Neural cell (in vitro differentiated cells): ENCODE data around the gene PLD4. TPM values are rescaled to one million over a fixed set of nuclear protein-coding genes. Genes with fewer than 3 reads are reported as not detected.

Source experiments
- H2AFZ ChIP-seq: fragments of 200-600, 300-800 bp; sonication (generic), shearing (Covaris generic); 2 replicates; pipeline ENCODE4 v1.6.0; 2014; ENCODE audit warnings: low read depth, mild to moderate bottlenecking, antibody characterized with exemption, low read length, moderate library complexity
- H3F3A ChIP-seq: fragments of 200-600 bp; shearing (Covaris generic); 2 replicates; pipeline ENCODE4 v1.6.1; 2016; ENCODE audit warnings: mild to moderate bottlenecking, moderate library complexity, mixed read lengths, antibody characterized with exemption, low read length; ENCODE audit not compliant: insufficient read depth, poor library complexity, severe bottlenecking
- H3K27ac ChIP-seq: fragments of 200-600, 300-800 bp; sonication (generic), shearing (Covaris generic); 2 replicates; pipeline ENCODE4 v1.5.1; 2014; ENCODE audit warnings: mild to moderate bottlenecking, low read length, moderate library complexity
- H3K27me3 ChIP-seq: fragments of 300-800, 200-600 bp; sonication (generic), shearing (Covaris generic); 2 replicates; pipeline ENCODE4 v1.6.0; 2014; ENCODE audit warnings: mild to moderate bottlenecking, low read depth, low read length, moderate library complexity; ENCODE audit not compliant: insufficient read depth
- H3K36me3 ChIP-seq: fragments of 300-800, 200-600 bp; sonication (generic), shearing (Covaris generic); 2 replicates; pipeline ENCODE4 v1.5.1; 2014; ENCODE audit warnings: mild to moderate bottlenecking, antibody characterized with exemption, low read length, moderate library complexity; ENCODE audit not compliant: insufficient read depth
- H3K4me2 ChIP-seq: fragments of 300-800, 200-600 bp; sonication (generic), shearing (Covaris generic); 2 replicates; pipeline ENCODE4 v1.6.0; 2014; ENCODE audit warnings: mild to moderate bottlenecking, low read length
- H3K4me3 ChIP-seq: fragments of 300-800, 200-600 bp; sonication (generic), shearing (Covaris generic); 2 replicates; pipeline ENCODE4 v1.5.1; 2014; ENCODE audit warnings: mild to moderate bottlenecking, low read length, moderate library complexity
- H3K79me2 ChIP-seq: fragments of 200-600 bp; shearing (Covaris generic); replicated peaks from 2 replicates; pipeline ENCODE4 v1.6.0; 2014; ENCODE audit warnings: mild to moderate bottlenecking, low read length, moderate library complexity; ENCODE audit not compliant: insufficient read depth
- H3K9ac ChIP-seq: fragments of 300-800, 200-600 bp; sonication (generic), shearing (Covaris generic); 2 replicates; pipeline ENCODE4 v1.6.1; 2016; ENCODE audit warnings: mild to moderate bottlenecking, low read length, mixed read lengths
- H3K9me2 ChIP-seq: fragments of 200-600 bp; shearing (Covaris generic); 2 replicates; pipeline ENCODE4 v1.6.1; 2016; ENCODE audit warnings: mild to moderate bottlenecking, low read length, mixed read lengths; ENCODE audit not compliant: insufficient read depth
- H3K9me3 ChIP-seq: fragments of 200-600, 300-800 bp; sonication (generic), shearing (Covaris generic); 2 replicates; pipeline ENCODE4 v1.6.1; 2016; ENCODE audit warnings: mild to moderate bottlenecking, mixed run types, low read length, moderate library complexity, mixed read lengths
- H4K20me1 ChIP-seq: fragments of 200-600 bp; shearing (Covaris generic); 2 replicates; pipeline ENCODE4 v1.6.1; 2016; ENCODE audit warnings: mild to moderate bottlenecking, mixed run types; ENCODE audit not compliant: insufficient read depth
- EP300 ChIP-seq: fragments of 450-650 bp; conservative IDR thresholded peaks from 2 replicates; pipeline ENCODE4 v1.6.1; 2014; ENCODE audit warnings: antibody characterized with exemption, mild to moderate bottlenecking, moderate library complexity; ENCODE audit not compliant: poor library complexity, severe bottlenecking
- EZH2 ChIP-seq: fragments of 200-600, 300-800 bp; shearing (Covaris generic), sonication (generic); IDR thresholded peaks from 2 replicates; pipeline ENCODE4 v1.6.1; 2014; ENCODE audit warnings: antibody characterized with exemption, low read length, borderline replicate concordance, mild to moderate bottlenecking; ENCODE audit not compliant: insufficient read depth, poor library complexity, severe bottlenecking
- MXI1 ChIP-seq: fragments of 450-650 bp; conservative IDR thresholded peaks from 2 replicates; pipeline ENCODE4 v1.6.1; 2014; ENCODE audit warnings: antibody characterized with exemption, mild to moderate bottlenecking; ENCODE audit not compliant: poor library complexity, severe bottlenecking
- POLR2AphosphoS5 ChIP-seq: IDR thresholded peaks from 2 replicates; pipeline ENCODE4 v1.6.1; 2012
- RAD21 ChIP-seq: fragments of 450-650 bp; conservative IDR thresholded peaks from 2 replicates; pipeline ENCODE4 v1.6.1; 2014; ENCODE audit warnings: antibody characterized with exemption, mild to moderate bottlenecking, moderate library complexity
- SMC3 ChIP-seq: fragments of 450-650 bp; conservative IDR thresholded peaks from 2 replicates; pipeline ENCODE4 v1.6.1; 2014; ENCODE audit warnings: antibody characterized with exemption, mild to moderate bottlenecking, moderate library complexity; ENCODE audit not compliant: poor library complexity
- TAF1 ChIP-seq: IDR thresholded peaks from 2 replicates; pipeline ENCODE4 v1.6.1; 2012; ENCODE audit warnings: low read depth
- polyA plus RNA-seq: library from polyadenylated mRNA; depleted of rRNA; stranded (reverse); fragments of >200 nt; gene quantifications from 2 replicates; pipeline ENCODE4 v1.2.3, GENCODE V29; 2014
- TF ChIP-seq, protein P1 (sequence below): fragments of 450-650 bp; IDR thresholded peaks from 2 replicates; pipeline ENCODE4 v1.5.1; 2014; ENCODE audit warnings: antibody characterized with exemption, mild to moderate bottlenecking, moderate library complexity; ENCODE audit not compliant: poor library complexity, severe bottlenecking
- TF ChIP-seq, protein P2 (sequence below): IDR thresholded peaks from 2 replicates; pipeline ENCODE4 v1.6.1; 2012; ENCODE audit warnings: borderline replicate concordance

The PLD4 gene
- polyA plus RNA-seq, 1 donor from 2014 or later = not detected

DNA sequence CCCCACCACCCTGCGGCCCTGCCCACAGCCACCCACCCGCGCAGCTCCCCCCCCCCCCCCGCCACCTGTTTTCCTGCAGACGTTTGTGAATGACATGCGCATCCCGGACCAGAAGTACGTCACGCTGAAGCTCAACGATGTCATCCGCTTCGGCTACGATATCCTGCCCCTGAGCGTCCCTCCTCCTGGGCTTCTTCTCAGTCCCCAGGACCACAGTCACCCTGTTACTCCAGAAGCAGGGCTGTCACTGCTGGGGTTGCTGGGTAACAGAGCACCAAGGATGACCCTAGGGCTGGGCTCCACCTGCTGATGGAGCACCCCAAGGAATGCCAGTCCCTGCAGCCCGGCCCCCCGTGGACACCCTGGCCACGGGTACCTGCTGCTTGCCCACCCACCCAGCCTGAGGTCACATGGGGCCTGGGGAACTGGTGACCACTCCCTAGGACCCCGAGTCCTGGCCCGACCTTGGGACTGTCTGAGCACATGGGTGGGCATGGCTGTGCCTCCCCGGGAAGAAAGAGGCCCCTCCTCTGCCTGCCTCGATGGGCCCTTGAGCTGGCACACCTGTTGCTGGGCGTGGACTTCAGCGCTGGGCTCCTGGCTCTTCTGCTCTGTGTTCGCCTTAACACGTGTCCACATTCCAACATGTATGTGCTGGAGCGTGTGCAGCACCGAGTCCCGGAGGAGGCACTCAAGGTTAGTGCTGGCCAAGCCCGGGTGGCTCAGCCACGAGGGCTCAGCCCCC is 46.7 kb upstream of the PLD4 start:
- H3K27me3 ChIP-seq = no peaks in the 10 kb centered on the region
- no peak overlapping the region for H2AFZ ChIP-seq
- H3K36me3 ChIP-seq = peaks cover 5% of the 10 kb centered on the region
- H3K4me2 ChIP-seq = no peak overlapping the region
- no peaks in the 10 kb centered on the region for H3K9me2 ChIP-seq
- H3K9me3 ChIP-seq = no peaks in the 10 kb centered on the region
- no peaks in the 10 kb centered on the region for H4K20me1 ChIP-seq
- no peak overlapping the region for H3K27ac ChIP-seq
- TF ChIP-seq EZH2 (no peak), EP300 (no peak), RAD21 (no peak), MXI1 (no peak), POLR2AphosphoS5 (no peak), TAF1 (no peak), SMC3 (no peak)
- TF ChIP-seq, protein P1, sequence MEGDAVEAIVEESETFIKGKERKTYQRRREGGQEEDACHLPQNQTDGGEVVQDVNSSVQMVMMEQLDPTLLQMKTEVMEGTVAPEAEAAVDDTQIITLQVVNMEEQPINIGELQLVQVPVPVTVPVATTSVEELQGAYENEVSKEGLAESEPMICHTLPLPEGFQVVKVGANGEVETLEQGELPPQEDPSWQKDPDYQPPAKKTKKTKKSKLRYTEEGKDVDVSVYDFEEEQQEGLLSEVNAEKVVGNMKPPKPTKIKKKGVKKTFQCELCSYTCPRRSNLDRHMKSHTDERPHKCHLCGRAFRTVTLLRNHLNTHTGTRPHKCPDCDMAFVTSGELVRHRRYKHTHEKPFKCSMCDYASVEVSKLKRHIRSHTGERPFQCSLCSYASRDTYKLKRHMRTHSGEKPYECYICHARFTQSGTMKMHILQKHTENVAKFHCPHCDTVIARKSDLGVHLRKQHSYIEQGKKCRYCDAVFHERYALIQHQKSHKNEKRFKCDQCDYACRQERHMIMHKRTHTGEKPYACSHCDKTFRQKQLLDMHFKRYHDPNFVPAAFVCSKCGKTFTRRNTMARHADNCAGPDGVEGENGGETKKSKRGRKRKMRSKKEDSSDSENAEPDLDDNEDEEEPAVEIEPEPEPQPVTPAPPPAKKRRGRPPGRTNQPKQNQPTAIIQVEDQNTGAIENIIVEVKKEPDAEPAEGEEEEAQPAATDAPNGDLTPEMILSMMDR = no peak
- TF ChIP-seq, protein P2, sequence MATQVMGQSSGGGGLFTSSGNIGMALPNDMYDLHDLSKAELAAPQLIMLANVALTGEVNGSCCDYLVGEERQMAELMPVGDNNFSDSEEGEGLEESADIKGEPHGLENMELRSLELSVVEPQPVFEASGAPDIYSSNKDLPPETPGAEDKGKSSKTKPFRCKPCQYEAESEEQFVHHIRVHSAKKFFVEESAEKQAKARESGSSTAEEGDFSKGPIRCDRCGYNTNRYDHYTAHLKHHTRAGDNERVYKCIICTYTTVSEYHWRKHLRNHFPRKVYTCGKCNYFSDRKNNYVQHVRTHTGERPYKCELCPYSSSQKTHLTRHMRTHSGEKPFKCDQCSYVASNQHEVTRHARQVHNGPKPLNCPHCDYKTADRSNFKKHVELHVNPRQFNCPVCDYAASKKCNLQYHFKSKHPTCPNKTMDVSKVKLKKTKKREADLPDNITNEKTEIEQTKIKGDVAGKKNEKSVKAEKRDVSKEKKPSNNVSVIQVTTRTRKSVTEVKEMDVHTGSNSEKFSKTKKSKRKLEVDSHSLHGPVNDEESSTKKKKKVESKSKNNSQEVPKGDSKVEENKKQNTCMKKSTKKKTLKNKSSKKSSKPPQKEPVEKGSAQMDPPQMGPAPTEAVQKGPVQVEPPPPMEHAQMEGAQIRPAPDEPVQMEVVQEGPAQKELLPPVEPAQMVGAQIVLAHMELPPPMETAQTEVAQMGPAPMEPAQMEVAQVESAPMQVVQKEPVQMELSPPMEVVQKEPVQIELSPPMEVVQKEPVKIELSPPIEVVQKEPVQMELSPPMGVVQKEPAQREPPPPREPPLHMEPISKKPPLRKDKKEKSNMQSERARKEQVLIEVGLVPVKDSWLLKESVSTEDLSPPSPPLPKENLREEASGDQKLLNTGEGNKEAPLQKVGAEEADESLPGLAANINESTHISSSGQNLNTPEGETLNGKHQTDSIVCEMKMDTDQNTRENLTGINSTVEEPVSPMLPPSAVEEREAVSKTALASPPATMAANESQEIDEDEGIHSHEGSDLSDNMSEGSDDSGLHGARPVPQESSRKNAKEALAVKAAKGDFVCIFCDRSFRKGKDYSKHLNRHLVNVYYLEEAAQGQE = no peak
- H3F3A ChIP-seq = no peaks in the 10 kb centered on the region
- no peaks in the 10 kb centered on the region for H3K79me2 ChIP-seq
- H3K4me3 ChIP-seq = no peak overlapping the region
- no peak overlapping the region for H3K9ac ChIP-seq

DNA sequence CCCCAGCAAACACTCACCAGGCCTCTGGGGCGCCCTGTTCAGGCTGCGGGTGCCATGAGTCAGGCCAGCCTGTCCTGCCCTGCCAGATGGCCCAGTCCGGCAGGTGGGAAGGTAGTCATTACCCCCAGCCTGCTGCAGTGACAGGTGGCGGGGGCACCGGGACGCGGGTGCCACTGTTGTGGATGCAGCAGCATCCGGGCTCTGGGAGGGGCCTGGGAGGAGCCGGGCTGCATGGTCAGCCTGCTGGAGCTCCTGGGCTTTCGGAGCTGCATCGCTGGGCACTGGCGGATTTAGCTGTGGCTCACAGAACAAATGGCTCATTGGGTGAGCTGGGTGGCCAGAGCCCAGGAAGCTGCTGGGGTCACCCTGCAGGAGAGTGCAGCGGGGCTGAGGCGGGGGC is 46.1 kb upstream of the PLD4 start:
- no peaks in the 10 kb centered on the region for H3K9me3 ChIP-seq
- no peaks in the 10 kb centered on the region for H3K79me2 ChIP-seq
- no peak overlapping the region for H3K27ac ChIP-seq
- H3K9me2 ChIP-seq = no peaks in the 10 kb centered on the region
- H3K36me3 ChIP-seq = peaks cover 5% of the 10 kb centered on the region
- H3K9ac ChIP-seq = no peak overlapping the region
- H3K27me3 ChIP-seq = no peaks in the 10 kb centered on the region
- H3K4me3 ChIP-seq = no peak overlapping the region
- no peaks in the 10 kb centered on the region for H4K20me1 ChIP-seq
- H3F3A ChIP-seq = no peaks in the 10 kb centered on the region
- no peak overlapping the region for H2AFZ ChIP-seq
- no peak overlapping the region for H3K4me2 ChIP-seq
- TF ChIP-seq, protein P1 = no peak
- TF ChIP-seq MXI1 (no peak), TAF1 (no peak), RAD21 (no peak), EP300 (no peak), SMC3 (no peak), POLR2AphosphoS5 (no peak), EZH2 (no peak)
- TF ChIP-seq, protein P2 = no peak
